Caco-2 (cell line): ENCODE data around the gene SHC1. TPM values are rescaled to one million over a fixed set of nuclear protein-coding genes. Genes with fewer than 3 reads are reported as not detected.
"Not testable (repeated sequence)": the region's sequence is repeated elsewhere in the genome, so short reads cannot be mapped to it uniquely, and the experiment has no call there.

ENCODE experiments used
- BruUV-seq: library from RNA; stranded (reverse); fragments of 400-500 nt; replicated peaks from 2 replicates; lab custom pipeline; 2021; lab: Mats Ljungman, UMichigan
- CTCF ChIA-PET: fragments of 300-600 bp; sonication (Branson Sonifier 250); formaldehyde crosslinking; loops from one replicate; lab custom pipeline; 2022; ENCODE audit warnings: antibody characterized with exemption; lab: Charles Lee
- POLR2A ChIA-PET: fragments of 300-600 bp; sonication (Branson Sonifier 250); formaldehyde crosslinking; loops from one replicate; lab custom pipeline; 2022; ENCODE audit warnings: antibody characterized with exemption; lab: Charles Lee
- DNase-seq, 2 experiments: peaks; one replicate each; pipeline versions ENCODE4 v3.0.0 to v3.0.0-alpha.2; 2020 to 2022
- H3K27me3 ChIP-seq: replicated peaks from 2 replicates; pipeline ENCODE4 v1.6.0; 2011; ENCODE audit warnings: low read length; ENCODE audit not compliant: control insufficient read depth, insufficient read depth
- H3K36me3 ChIP-seq: 2 replicates; pipeline ENCODE4 v1.5.1; 2011; ENCODE audit warnings: low read length; ENCODE audit not compliant: control insufficient read depth, insufficient read depth
- H3K4me1 ChIP-seq: fragments of 250-450 bp; sonication (Bioruptor Pico); 2 replicates; pipeline ENCODE4 v1.5.1; 2020; ENCODE audit warnings: mild to moderate bottlenecking
- H3K4me3 ChIP-seq: 2 replicates; pipeline ENCODE4 v1.5.1; 2011; ENCODE audit warnings: low read depth, mild to moderate bottlenecking, control low read depth, low read length
- H3K9me3 ChIP-seq: fragments of 250-450 bp; sonication (Bioruptor Pico); 2 replicates; pipeline ENCODE4 v1.5.1; 2020; ENCODE audit warnings: mild to moderate bottlenecking, moderate library complexity
- H3K27ac Mint-ChIP-seq: one replicate; pipeline ENCODE4 v1.8.0; 2022; ENCODE audit warnings: mixed read lengths; ENCODE audit not compliant: unreplicated experiment
- H3K27me3 Mint-ChIP-seq: one replicate; pipeline ENCODE4 v1.8.0; 2022; ENCODE audit warnings: mixed read lengths; ENCODE audit not compliant: insufficient read depth, unreplicated experiment
- H3K36me3 Mint-ChIP-seq: one replicate; pipeline ENCODE4 v1.8.0; 2022; ENCODE audit warnings: mild to moderate bottlenecking, mixed read lengths; ENCODE audit not compliant: insufficient read depth, unreplicated experiment
- H3K4me1 Mint-ChIP-seq: one replicate; pipeline ENCODE4 v1.8.0; 2022; ENCODE audit warnings: low read depth, mixed read lengths; ENCODE audit not compliant: unreplicated experiment
- H3K4me3 Mint-ChIP-seq: one replicate; pipeline ENCODE4 v1.8.0; 2022; ENCODE audit warnings: mild to moderate bottlenecking, moderate library complexity, mixed read lengths; ENCODE audit not compliant: unreplicated experiment
- H3K9me3 Mint-ChIP-seq: one replicate; pipeline ENCODE4 v1.8.0; 2022; ENCODE audit warnings: mixed read lengths; ENCODE audit not compliant: unreplicated experiment
- CTCF ChIP-seq, 2 experiments: fragments of 200-600 bp in 1 of 2; IDR thresholded peaks; 1 replicate in 1 of 2; 2 replicates in 1 of 2; pipeline versions ENCODE4 v1.5.1 to v1.8.0; 2011 to 2022; ENCODE audit warnings: antibody characterized with exemption in 1 of 2, control low read depth in 1 of 2, inconsistent platforms in 1 of 2, low read depth in 1 of 2, low read length in 1 of 2, mild to moderate bottlenecking in 1 of 2, moderate library complexity in 1 of 2; ENCODE audit not compliant: insufficient read depth in 1 of 2, severe bottlenecking in 1 of 2, unreplicated experiment in 1 of 2
- intact Hi-C: fragments of 100-400 bp; cut with micrococcal nuclease; formaldehyde crosslinking; loops from one replicate; pipeline ENCODE4 v1.10.0; 2022; ENCODE audit not compliant: unreplicated experiment
- total RNA-seq: library from RNA; stranded (reverse); gene quantifications from 2 replicates; pipeline ENCODE4 v1.2.3, GENCODE V29; 2022

Gene SHC1
- total RNA-seq, 1 experiment from 2014 or later: 59.6 TPM

- H3K4me3 Mint-ChIP-seq: peak overlapping the region; percentile 96
- TF ChIP-seq CTCF (IDR thresholded peaks at IDR 0.05; ENCODE audit: insufficient read depth in 1 of 2, low read depth in 1 of 2, low read length in 1 of 2, severe bottlenecking in 1 of 2, unreplicated experiment in 1 of 2): no peak
- peak overlapping the region; percentile 62 for H3K27ac Mint-ChIP-seq
- H3K36me3 Mint-ChIP-seq: peaks cover 40% of the 10 kb centered on the region
- no peaks in the 10 kb centered on the region for H3K9me3 Mint-ChIP-seq
- no peaks in the 10 kb centered on the region for H3K27me3 Mint-ChIP-seq
- intact Hi-C loops: no loop called here
- POLR2A ChIA-PET: interaction anchor here (0.6 to 1.8 kb wide), 2 partner anchors 14 to 54 kb away, joined by 4 to 9 read pairs; partner anchors contain the start of gene FLAD1
- Histone ChIP-seq H3K4me1 (0 out of 2 replicates have a peak, but pooled peaks cover 11% of the 10 kb centered on the region), H3K36me3 (peaks cover 1% of the 10 kb centered on the region; the same call in 1 of the 2 replicates), H3K27me3 (no peaks in the 10 kb centered on the region), H3K9me3 (no peaks in the 10 kb centered on the region), H3K4me3 (no peak overlapping the region)
- no TSS peak for BruUV-seq
- CTCF ChIA-PET: interaction anchor here (0.7 to 0.9 kb wide), 2 partner anchors 9 to 25 kb away, joined by 3 read pairs; no protein-coding TSS in a partner anchor
- no peak for DNase-seq
- H3K4me1 Mint-ChIP-seq: peaks cover 26% of the 10 kb centered on the region
Observed at GRCh38 chr1:154996966-154997701, 26.6 kb upstream of the SHC1 start.

- ChIA-PET CTCF (interaction anchor here (0.7 to 1.4 kb wide), 7 partner anchors 12 to 89 kb away, joined by 3 to 9 read pairs (median 6); partner anchors contain the start of genes FLAD1 and SHC1), POLR2A (interaction anchor here (0.7 to 1.8 kb wide), 3 partner anchors 12 to 22 kb away, joined by 3 to 5 read pairs (median 4); partner anchors contain the start of gene FLAD1)
- H3K27ac Mint-ChIP-seq, H3K36me3 ChIP-seq, H3K4me3 Mint-ChIP-seq, BruUV-seq, H3K4me3 ChIP-seq, H3K9me3 ChIP-seq, H3K9me3 Mint-ChIP-seq, H3K27me3 Mint-ChIP-seq, H3K27me3 ChIP-seq: not testable (repeated sequence)
- intact Hi-C loops: loop anchor here (1.0 kb wide), 1 partner anchor 34 kb away; the partner anchor contains the start of gene PYGO2
- TF ChIP-seq CTCF (IDR thresholded peaks at IDR 0.05; ENCODE audit: insufficient read depth in 1 of 2, low read depth in 1 of 2, low read length in 1 of 2, severe bottlenecking in 1 of 2, unreplicated experiment in 1 of 2): peak; percentile 28 to 73
- Mint-ChIP-seq H3K4me1 (peaks cover 26% of the 10 kb centered on the region), H3K36me3 (peaks cover 24% of the 10 kb centered on the region)
- H3K4me1 ChIP-seq: 0 out of 2 replicates have a peak, but pooled peaks cover 11% of the 10 kb centered on the region
- DNase-seq: peak; percentile 78 to 80
Observed at GRCh38 chr1:154995301-154995983, 24.9 kb upstream of the SHC1 start.

DNA sequence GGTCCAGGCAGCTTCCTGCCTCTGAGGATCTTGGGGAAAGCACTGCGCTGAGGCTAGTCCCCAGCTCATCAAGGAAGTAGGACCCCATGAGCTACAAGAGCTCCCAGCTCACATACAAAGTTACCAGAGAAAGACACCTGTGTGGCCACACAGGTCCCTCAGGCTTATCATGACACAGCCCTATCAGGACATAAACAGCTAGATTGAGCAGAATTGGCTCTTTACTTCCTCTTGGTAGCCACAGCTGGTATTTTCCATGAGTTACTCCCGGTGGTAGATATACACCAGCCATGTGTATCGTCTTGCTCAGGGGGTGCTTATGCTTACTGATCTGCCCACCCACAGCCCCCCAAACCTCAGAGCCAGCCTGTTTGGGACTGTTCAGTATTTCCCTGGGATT lies 24.0 kb upstream of the SHC1 start:
- no peak for TF ChIP-seq CTCF (IDR thresholded peaks at IDR 0.05; ENCODE audit: insufficient read depth in 1 of 2, low read depth in 1 of 2, low read length in 1 of 2, severe bottlenecking in 1 of 2, unreplicated experiment in 1 of 2)
- Histone ChIP-seq H3K4me1 (0 out of 2 replicates have a peak, but pooled peaks cover 11% of the 10 kb centered on the region), H3K36me3 (peaks cover 2% of the 10 kb centered on the region; the same call in 1 of the 2 replicates), H3K27me3 (no peaks in the 10 kb centered on the region), H3K9me3 (no peaks in the 10 kb centered on the region), H3K4me3 (no peak overlapping the region)
- Mint-ChIP-seq H3K4me1 (peaks cover 26% of the 10 kb centered on the region), H3K4me3 (no peak overlapping the region), H3K36me3 (peaks cover 21% of the 10 kb centered on the region), H3K27me3 (no peaks in the 10 kb centered on the region), H3K9me3 (no peaks in the 10 kb centered on the region), H3K27ac (peak overlapping the region; percentile 48)
- no peak for DNase-seq
- intact Hi-C loops: no loop called here
- POLR2A ChIA-PET: interaction anchor here (0.7 to 1.4 kb wide), 3 partner anchors 12 to 33 kb away, joined by 3 to 7 read pairs (median 6); partner anchors contain the start of genes FLAD1 and PYGO2
- no TSS peak for BruUV-seq
- CTCF ChIA-PET: interaction anchor here (0.6 to 1.6 kb wide), 6 partner anchors 11 to 1031 kb away, joined by 3 to 8 read pairs (median 6); partner anchors contain the start of genes FLAD1, PBXIP1, PYGO2 and SLC39A1
